ENCODE results near the gene KLF2. TPM values are rescaled to one million over a fixed set of nuclear protein-coding genes. Genes with fewer than 3 reads are reported as not detected.

The KLF2 gene
- total and polyA plus RNA-seq, 10 of the 15 experiments (the other 5 are each of a cell fraction or from before 2014, with no cell fraction given): 0.16 to 13.7 (median 1.0) TPM

DNA sequence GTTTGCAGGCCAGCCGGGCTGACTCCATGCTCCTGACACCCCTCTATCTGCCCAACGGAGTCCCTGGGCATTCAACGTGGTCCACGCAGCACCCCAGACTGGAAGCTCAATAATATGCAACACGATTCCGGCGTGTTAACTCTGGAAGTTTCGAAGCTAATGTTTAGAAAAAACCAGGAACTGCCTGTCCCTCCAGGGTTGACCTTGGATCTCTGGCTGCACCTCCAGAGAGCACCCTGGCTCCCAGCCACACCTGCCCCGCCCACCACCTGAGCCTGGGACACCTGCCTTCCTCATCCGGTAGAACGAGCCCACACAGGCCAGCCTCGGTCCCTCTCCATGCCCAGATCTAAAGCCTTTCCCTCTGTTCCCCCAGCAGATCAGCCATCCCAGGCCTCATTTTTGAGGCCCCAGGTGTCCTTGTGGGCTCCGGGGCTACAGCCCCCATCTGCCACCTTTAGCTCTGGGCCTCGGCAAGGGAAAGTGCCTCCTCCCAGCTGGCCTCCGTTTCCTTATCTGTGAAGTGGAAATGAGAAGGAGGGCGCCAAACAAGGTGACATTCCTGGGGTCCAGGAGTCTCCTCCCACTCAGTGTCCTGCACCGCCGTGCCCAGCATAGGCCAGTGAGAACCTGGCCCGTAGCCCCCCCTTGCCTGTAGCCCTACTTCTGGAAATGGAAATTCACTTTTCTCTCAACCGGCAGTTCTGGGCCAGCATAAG lies 38.7 kb downstream of the KLF2 start:
- Histone ChIP-seq H4K20me1 (ENCODE audit: control insufficient read depth, insufficient read depth) (0 out of 2 replicates have a peak, but pooled peaks cover 2% of the 10 kb centered on the region), H3K9me3 (replicated peaks; ENCODE audit: control insufficient read depth, insufficient read depth, low read length) (no peaks in the 10 kb centered on the region), H3K4me3 (no peak overlapping the region), H3K4me1 (ENCODE audit: control insufficient read depth, insufficient read depth, low read length) (peaks cover 26% of the 10 kb centered on the region), H3K27ac (ENCODE audit: control insufficient read depth, insufficient read depth) (no peak overlapping the region), H3K27me3 (replicated peaks in 1 of 2; ENCODE audit: control insufficient read depth in 2 of 2, insufficient read depth in 2 of 2, low read length in 1 of 2) (no peaks in the 10 kb centered on the region), H3K36me3 (ENCODE audit: control insufficient read depth in 2 of 2, insufficient read depth in 2 of 2, low read length in 1 of 2) (peaks cover 0 to under 1% of the 10 kb centered on the region in 2 experiments; a peak in 1 of 4 replicates), H3K9ac (ENCODE audit: control insufficient read depth, insufficient read depth, low read length) (no peak overlapping the region), H2AFZ (ENCODE audit: control insufficient read depth, low read depth, low read length) (no peak overlapping the region), H3K4me2 (ENCODE audit: control insufficient read depth, insufficient read depth) (no peak overlapping the region), H3K79me2 (ENCODE audit: control insufficient read depth, insufficient read depth, low read length) (no peaks in the 10 kb centered on the region)
- DNase-seq (ENCODE audit: low read depth, low spot score): no peak
- ChIA-PET POLR2A (no interaction called here), CTCF (interaction anchor here (0.9 to 1.6 kb wide), 2 partner anchors 23 to 116 kb away, joined by 3 to 4 read pairs; no protein-coding TSS in a partner anchor), SMC1A (ENCODE audit: uncharacterized antibody, unreplicated experiment) (no interaction called here), RAD21 (ENCODE audit: unreplicated experiment) (no interaction called here)
- intact Hi-C loops (cut with micrococcal nuclease; ENCODE audit: unreplicated experiment): no loop called here
- WGBS (ENCODE audit: insufficient coverage, insufficient replicate concordance, low lambda C conversion rate, missing lambda C conversion rate): 98% methylated on average over 20 of the region's 20 CpGs
- in situ Hi-C loops (cut with MboI): no loop called here
- FAIRE-seq: no peak
- ATAC-seq: no peak
- no TSS peak for BruUV-seq (replicated peaks)
- TF ChIP-seq, protein P1, sequence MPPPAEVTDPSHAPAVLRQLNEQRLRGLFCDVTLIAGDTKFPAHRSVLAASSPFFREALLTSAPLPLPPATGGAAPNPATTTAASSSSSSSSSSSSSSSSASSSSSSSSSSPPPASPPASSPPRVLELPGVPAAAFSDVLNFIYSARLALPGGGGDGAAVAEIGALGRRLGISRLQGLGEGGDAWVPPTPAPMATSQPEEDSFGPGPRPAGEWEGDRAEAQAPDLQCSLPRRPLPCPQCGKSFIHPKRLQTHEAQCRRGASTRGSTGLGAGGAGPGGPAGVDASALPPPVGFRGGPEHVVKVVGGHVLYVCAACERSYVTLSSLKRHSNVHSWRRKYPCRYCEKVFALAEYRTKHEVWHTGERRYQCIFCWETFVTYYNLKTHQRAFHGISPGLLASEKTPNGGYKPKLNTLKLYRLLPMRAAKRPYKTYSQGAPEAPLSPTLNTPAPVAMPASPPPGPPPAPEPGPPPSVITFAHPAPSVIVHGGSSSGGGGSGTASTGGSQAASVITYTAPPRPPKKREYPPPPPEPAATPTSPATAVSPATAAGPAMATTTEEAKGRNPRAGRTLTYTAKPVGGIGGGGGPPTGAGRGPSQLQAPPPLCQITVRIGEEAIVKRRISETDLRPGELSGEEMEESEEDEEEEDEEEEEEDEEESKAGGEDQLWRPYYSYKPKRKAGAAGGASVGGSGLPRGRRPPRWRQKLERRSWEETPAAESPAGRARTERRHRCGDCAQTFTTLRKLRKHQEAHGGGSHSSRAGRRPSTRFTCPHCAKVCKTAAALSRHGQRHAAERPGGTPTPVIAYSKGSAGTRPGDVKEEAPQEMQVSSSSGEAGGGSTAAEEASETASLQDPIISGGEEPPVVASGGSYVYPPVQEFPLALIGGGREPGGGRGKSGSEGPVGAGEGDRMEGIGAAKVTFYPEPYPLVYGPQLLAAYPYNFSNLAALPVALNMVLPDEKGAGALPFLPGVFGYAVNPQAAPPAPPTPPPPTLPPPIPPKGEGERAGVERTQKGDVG (CRISPR knock-in tag; IDR thresholded peaks at IDR 0.05): no peak
- TF ChIP-seq ZBED1 (IDR thresholded peaks at IDR 0.05; ENCODE audit: borderline replicate concordance) (no peak), ETV6 (conservative IDR thresholded peaks at IDR 0.05 in 1 of 2, IDR thresholded peaks at IDR 0.05 in 1 of 2; ENCODE audit: borderline replicate concordance in 1 of 2, low read depth in 1 of 2) (no peak), SMC3 (IDR thresholded peaks at IDR 0.05; ENCODE audit: borderline replicate concordance, low read length) (no peak), ZSCAN29 (IDR thresholded peaks at IDR 0.05) (no peak), HCFC1 (IDR thresholded peaks at IDR 0.05; ENCODE audit: low read length) (no peak), NBN (IDR thresholded peaks at IDR 0.05) (no peak), SMAD1 (IDR thresholded peaks at IDR 0.05; ENCODE audit: low read depth, partially characterized antibody) (no peak), JUND (IDR thresholded peaks at IDR 0.05; ENCODE audit: low read depth, low read length) (no peak), NR2F1 (conservative IDR thresholded peaks at IDR 0.05) (no peak), NRF1 (conservative IDR thresholded peaks at IDR 0.05; ENCODE audit: low read depth, low read length) (no peak), CBX5 (IDR thresholded peaks at IDR 0.05; ENCODE audit: low read depth) (no peak)
- TF ChIP-seq, protein P2, sequence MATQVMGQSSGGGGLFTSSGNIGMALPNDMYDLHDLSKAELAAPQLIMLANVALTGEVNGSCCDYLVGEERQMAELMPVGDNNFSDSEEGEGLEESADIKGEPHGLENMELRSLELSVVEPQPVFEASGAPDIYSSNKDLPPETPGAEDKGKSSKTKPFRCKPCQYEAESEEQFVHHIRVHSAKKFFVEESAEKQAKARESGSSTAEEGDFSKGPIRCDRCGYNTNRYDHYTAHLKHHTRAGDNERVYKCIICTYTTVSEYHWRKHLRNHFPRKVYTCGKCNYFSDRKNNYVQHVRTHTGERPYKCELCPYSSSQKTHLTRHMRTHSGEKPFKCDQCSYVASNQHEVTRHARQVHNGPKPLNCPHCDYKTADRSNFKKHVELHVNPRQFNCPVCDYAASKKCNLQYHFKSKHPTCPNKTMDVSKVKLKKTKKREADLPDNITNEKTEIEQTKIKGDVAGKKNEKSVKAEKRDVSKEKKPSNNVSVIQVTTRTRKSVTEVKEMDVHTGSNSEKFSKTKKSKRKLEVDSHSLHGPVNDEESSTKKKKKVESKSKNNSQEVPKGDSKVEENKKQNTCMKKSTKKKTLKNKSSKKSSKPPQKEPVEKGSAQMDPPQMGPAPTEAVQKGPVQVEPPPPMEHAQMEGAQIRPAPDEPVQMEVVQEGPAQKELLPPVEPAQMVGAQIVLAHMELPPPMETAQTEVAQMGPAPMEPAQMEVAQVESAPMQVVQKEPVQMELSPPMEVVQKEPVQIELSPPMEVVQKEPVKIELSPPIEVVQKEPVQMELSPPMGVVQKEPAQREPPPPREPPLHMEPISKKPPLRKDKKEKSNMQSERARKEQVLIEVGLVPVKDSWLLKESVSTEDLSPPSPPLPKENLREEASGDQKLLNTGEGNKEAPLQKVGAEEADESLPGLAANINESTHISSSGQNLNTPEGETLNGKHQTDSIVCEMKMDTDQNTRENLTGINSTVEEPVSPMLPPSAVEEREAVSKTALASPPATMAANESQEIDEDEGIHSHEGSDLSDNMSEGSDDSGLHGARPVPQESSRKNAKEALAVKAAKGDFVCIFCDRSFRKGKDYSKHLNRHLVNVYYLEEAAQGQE (IDR thresholded peaks at IDR 0.05; ENCODE audit: low read depth, low read length): no peak
- TF ChIP-seq, protein P3, sequence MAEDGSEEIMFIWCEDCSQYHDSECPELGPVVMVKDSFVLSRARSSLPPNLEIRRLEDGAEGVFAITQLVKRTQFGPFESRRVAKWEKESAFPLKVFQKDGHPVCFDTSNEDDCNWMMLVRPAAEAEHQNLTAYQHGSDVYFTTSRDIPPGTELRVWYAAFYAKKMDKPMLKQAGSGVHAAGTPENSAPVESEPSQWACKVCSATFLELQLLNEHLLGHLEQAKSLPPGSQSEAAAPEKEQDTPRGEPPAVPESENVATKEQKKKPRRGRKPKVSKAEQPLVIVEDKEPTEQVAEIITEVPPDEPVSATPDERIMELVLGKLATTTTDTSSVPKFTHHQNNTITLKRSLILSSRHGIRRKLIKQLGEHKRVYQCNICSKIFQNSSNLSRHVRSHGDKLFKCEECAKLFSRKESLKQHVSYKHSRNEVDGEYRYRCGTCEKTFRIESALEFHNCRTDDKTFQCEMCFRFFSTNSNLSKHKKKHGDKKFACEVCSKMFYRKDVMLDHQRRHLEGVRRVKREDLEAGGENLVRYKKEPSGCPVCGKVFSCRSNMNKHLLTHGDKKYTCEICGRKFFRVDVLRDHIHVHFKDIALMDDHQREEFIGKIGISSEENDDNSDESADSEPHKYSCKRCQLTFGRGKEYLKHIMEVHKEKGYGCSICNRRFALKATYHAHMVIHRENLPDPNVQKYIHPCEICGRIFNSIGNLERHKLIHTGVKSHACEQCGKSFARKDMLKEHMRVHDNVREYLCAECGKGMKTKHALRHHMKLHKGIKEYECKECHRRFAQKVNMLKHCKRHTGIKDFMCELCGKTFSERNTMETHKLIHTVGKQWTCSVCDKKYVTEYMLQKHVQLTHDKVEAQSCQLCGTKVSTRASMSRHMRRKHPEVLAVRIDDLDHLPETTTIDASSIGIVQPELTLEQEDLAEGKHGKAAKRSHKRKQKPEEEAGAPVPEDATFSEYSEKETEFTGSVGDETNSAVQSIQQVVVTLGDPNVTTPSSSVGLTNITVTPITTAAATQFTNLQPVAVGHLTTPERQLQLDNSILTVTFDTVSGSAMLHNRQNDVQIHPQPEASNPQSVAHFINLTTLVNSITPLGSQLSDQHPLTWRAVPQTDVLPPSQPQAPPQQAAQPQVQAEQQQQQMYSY (CRISPR knock-in tag; IDR thresholded peaks at IDR 0.05): no peak
